Activated T-cell treated with anti-CD3 and anti-CD28 coated beads, Interleukin-2, amount 50 U/mL, for 1 hour (primary cell): ENCODE data around the gene HOXA5.

Experiments
- DNase-seq: peaks from one replicate; pipeline ENCODE4 v3.0.0-alpha.2; 2020

Gene HOXA5

DNA sequence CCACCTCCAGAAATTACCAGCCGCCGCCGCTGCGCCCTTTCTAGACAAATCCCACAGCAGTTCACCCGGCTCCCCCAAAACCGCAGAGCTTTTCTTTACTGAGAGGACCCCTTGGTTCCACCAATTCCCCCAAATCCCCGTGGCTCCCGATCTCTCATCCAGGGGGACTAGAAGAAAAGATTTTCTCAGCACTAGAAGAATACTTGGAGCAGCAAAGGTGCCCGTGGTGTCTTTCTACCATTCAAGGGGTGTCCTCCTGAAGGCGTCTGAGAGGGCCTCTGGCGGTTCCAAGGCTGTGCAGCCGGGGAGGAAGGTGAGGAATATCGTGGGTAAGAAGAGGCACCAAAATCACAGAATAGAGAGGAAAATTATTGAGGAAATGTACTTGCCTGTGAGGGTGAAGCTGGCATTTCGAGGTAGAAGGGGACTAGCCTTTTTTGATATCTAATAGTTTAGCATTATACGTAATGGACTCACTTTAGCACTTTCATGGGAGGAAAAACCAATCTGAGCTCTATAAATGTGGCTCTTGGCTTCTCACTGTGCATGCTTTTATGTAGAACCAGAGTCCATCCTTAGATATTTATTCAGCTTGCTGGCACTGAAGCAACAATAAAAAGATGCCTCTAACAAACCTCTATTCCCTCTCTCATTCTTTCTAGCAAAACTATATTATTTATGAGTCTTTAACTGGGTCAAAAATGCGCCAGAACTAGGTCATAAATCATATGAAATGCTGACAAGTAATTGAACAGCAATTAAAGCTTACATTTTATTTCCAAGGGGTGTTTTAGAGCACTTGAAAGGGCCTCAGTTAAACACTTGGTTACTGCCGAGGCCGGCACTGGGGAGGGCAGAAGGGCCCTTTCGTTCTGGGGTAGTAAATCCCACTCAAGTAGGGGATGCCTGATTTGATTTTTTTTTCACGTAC lies 27.2 kb downstream of the HOXA5 start:
- no peak for DNase-seq

GRCh38 chr7:27115221-27116026 lies 28.1 kb downstream of the HOXA5 start:
- no peak for DNase-seq

DNA sequence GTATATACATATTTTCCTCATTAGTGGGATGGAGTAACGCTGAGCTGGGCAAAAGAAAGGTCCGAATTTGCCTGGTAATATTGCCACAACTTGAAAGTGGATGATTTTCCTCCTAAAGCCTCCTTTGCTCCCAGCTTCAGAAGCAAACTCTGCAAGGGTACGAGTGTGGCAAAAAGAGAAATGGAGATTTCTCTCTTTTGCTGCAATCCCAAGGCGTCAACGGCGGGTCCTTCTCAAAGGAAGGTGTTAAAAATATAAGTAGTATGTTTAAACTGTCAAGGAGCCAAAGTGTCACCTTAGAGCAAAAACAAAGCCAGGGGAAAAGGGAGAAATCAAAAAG lies 28.6 kb downstream of the HOXA5 start:
- DNase-seq = no peak

GRCh38 chr7:27113991-27114769 lies 29.3 kb downstream of the HOXA5 start:
- DNase-seq = no peak

DNA sequence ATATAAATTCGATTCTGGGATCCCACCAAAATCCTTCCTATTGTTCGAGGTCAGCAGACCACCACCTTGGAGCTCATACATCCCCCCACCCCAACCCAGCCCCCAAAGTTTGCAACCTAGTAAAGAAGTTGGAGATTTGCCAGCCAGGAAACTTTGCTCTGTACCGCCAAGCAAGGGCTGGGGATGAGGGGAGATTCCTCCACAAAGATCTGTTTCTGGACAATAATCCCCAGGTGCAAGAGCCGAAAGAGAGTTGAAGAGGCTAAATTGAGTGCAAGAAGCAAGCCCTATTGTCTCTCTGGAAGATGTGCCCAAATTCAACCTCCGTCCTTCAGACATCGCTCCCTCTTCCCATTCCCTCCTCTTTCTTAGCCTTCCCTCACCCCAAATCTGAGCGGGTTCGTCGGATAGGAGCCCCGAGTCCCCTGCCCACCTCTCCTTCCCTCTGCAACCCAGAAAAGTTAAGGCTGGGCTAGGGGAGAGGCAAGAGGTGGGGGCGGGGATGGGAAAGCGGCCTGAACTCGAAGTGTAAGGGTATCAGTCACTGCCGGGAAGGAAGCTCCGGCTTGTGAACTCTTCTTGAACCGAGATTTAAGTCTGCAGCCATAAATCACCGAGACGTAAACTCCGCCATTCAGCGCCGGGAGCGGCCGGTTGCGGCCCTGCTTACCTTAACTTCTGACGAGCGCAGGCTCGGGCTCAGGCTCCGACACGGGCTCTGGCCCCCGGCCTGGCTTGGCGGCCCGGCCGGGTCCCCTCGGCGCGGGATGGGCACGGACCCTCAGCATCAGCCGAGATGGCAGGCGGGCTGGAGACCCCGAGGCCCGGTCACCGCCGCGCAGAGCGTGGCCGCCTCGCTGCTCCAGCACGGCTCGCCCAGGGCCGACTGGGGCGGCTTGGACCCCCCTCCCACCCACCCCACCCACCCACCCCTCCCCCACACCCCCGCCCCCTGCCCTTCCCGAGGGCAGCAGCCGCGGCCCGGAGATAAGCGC lies 30.2 kb downstream of the HOXA5 start:
- DNase-seq = no peak

DNA sequence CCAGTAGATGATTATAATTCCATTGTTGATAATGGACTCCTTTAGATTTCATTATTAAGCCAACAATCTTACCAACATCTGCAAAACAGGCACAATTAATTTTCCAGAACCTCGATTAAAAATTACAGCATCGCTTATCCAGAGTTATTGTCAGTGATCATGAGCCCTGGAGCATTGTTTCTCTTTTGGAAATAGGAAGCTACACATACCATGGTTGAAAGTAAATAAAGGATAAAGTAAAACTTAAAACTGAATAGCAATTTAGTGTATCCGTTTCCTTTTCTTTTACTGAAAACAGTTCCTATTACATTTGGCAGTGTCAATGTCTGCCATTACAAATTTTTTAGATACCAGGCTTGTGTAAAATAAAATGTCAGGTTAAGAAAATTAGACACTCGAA lies 31.1 kb downstream of the HOXA5 start:
- DNase-seq = no peak

DNA sequence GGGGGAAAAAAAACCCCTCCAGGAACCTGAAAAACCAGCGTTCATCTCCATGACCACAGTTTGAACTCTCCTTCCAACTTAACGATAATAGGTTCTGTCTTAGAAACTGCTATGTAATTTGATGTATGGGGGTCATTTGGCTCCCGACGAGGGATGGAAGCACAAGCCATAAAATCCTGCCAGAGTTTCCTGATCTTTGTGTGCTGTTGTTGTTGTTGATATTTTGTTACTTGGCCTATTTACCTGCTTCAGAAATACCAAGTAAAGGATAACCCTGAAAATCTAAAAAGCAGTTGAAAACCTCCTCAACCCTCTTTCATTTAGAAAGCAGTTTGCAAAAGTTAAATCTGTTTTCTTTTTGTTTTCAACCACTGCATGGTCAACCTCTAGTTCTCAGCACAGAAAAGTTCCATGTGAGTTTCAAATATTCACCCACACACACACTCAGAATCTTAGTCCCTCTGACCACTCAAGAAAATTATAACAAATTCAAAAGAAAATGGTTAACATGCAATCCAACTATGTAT lies 31.7 kb downstream of the HOXA5 start:
- DNase-seq = no peak

DNA sequence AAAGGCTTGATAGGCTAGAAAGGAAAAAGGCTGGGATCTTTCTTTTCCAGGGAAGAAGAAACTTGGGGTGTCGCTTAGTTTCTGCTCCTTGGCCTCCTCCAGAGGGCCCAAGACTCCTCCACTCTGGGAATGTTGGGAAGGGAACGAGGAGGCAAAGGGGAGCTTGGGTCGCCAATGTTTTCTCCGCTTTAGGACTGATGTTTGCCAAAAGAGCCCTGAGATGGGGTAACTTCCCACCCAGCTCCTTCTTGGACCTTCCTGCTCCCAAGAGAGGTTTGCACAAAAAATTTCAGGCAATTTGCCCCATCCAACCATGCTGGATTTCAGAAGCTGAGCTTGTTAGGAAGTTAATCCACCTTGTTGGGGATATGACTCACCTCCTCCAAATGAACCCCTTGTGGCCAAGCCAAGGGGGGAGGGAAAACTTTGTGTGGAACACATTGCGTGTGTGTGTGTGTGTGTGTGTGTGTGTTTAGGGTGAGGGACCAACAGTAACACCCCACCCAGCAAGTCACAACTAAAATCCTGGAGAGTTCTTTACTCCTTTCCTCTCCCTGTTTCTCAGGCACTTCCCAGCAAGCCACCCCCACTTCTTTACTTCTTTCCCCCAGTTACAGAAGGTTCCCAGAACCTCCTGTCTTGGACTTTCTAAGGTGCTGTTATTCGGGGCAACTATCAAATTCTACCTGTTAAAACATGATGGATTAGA lies 32.3 kb downstream of the HOXA5 start:
- no peak for DNase-seq

DNA sequence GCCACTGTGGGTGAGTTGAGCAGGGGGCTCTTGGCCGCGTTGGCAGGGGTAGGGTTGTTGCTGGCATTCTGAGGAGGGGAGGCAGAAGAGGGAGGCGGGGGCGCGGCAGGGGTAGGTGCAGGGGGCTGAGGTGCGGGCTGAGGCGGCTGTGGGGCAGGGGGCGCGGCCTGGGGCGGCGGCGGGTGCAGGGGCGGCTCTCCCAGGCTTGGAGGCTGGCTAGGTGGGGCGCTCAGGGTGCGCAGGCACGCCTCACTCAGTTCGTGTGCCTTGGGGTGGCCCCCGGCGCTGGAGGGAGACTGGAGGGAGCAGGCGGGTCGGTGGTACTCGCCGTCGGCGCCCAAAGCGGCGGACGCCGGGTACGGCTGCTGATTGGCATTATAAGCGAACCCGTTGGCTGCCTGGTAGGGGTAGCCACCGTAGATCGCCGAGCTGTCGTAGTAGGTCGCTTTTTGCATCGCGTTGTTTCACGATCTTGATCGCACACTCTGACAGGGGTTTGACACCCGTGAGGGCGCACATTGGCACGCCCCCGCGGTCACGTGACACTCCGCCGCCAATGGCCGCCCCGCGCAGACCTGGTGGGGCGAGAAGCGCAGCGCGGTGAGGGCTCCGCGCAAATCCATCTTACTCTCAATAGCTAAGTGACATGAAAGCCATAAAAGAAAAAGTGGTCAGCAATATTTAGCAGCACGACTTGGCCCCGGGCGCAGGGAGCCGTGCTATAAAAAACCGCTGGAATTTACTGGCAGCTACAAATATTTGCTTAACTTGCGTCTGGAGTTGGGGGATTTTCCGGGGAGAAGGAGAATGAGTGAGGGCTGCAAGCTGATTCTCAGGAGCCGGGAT lies 33.1 kb downstream of the HOXA5 start:
- DNase-seq = no peak

GRCh38 chr7:27109466-27110185 lies 33.9 kb downstream of the HOXA5 start:
- DNase-seq = no peak

DNA sequence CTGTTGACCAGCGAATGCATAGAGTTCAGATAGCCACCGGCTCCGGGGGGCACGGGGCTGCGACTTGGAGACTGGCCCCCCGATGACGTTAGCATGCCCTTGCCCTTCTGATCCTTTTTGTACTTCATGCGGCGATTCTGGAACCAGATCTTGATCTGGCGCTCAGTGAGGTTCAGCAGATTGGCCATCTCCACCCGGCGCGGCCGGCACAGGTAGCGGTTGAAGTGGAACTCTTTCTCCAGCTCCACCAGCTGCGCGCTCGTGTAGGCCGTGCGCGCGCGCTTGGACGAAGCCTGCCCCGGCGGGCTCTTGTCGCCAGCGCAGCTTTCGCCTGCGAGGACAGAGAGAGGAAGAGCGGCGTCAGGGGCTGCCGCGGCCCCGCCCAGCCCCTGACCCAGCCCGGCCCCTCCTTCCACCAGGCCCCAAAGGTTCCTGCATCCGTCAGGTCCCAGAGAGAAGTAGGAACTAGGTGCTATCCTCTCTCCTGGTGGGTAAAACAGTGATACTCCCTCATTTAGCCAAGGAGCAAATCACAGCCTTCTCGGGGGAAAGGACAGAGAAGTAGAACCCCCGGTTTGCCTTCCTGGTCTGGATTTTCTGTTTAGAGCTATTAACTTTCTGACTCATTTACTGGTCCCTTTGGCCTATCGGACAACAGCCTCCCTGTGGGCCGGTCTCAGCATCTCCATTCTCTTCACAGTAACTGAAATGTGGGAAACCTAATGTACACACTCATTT lies 34.9 kb downstream of the HOXA5 start:
- no peak for DNase-seq

DNA sequence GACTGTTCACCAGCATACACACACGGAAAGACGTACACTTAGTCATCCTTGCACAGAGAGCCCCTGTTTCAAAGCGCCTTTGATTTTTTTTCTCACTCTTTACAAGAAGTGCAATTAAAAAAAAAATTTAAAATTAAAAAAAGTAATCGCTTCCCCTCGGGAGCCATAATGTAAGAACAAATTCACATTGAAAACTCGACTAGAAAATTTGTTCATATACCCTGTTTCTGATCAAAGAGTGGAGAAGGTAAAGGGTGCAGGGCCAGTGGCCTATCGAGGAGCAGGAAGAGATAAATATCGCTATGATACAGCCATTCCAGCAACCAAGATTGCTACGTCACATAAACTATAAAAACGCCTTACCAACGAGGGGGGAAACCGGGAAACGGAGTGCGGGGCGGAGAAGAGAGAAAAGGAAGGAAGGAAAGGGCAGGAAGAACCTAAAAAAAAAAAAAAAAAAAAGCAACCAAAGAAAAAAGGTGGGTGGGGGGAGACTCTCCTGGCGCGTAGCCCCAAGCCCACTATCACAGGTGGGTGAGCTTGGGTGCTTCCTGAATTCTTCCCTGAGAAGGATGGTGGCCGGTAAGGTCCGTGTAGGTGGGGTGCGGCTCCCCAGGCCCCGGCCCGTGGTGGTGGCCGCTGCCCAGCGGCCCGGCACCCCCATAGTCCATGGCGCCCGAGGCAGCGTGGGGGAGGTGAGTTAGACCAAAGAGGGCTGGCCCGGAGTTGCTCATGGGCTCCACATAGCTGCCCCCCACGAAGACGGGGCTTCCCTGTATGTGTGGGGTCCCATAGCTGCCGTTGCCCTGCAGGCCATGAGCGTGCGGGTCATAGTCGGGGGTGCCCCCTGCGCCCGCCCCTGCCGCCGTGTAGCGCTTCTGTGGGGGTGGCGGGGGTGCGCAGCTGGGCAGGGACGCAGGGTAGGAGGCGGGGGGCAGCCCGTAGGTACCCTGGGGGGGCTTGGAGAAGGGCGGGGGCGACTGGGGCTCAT lies 35.8 kb downstream of the HOXA5 start:
- DNase-seq = no peak

DNA sequence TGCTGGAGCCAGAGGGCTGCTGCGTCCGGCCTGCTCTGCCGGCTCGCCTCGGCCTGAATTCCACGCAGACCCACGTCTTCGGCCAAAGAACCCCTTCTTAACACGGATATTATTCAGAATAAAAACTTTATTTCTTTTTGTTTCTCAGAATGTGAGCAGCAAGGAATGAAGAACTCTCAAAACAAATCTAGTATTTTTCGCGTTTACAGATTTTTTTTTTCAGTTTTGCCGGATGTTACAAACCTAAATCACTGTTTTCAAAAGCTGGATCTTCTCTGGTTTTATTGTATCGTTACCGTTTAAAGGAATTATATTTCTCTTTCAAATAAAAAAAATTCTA lies 36.6 kb downstream of the HOXA5 start:
- no peak for DNase-seq

DNA sequence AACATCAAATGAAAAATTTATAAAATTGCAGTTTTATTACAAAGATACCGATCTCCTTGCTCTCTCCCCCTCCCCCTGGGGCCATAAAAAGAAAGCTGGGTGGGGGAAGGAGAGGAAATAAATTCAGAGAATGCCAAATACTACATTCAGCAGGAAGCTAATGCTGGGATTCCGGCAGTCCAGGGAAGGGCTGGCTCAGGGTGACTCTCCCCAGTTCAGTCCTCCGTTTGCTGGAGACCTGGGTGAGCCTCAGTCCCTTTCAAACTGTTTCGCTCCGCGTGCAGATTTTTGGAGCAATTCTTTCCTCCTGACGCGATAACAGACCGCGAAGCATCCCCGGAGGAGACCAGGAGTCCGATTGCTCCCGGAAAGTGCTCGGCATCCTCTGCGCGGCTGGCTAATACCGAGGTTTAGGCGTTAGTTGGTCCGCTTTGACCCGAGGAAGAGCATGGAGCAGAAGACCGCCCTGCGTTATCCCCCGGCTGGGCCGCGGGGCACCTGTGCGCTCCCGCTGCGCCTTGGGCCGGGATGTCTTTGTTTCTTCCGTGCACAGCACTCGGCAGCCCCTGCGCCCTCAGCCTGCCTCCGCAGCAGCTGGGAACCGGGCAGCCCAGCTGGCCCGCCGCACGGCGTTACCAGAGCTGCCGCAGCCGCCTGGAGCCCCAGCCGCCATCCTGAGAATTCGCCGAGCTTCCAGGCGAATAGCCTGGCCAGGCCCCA lies 37.1 kb downstream of the HOXA5 start:
- no peak for DNase-seq

- DNase-seq = no peak
These were observed 38.0 kb downstream of the HOXA5 start for GRCh38 chr7:27105301-27106031.
